Right lobe of liver (tissue), 4 donors: ENCODE measurements around the gene MECR.

Experiments
- CTCF ChIP-seq, 4 donors: fragments of 200-600 bp in 3 of 4; fragments of 450-650 bp in 1 of 4; IDR thresholded peaks; one replicate each; pipeline versions ENCODE4 v1.5.1 to v1.8.0; 2016 to 2022; ENCODE audit warnings: antibody characterized with exemption in 4 of 4, mild to moderate bottlenecking in 2 of 4
- POLR2A ChIP-seq: fragments of 450-650 bp; IDR thresholded peaks from one replicate; pipeline ENCODE4 v1.6.1; 2017; ENCODE audit warnings: antibody characterized with exemption, mild to moderate bottlenecking
- donor health status: DM: no; HTN: no; CAD: no.
- donor health status: DM: no; HTN: no; CAD: no.
- donor health status: DM: no; HTN: yes; CAD: no.

GRCh38 chr1:29148656-29149491 is 81.9 kb downstream of the MECR start:
- no peak for TF ChIP-seq CTCF (IDR thresholded peaks at IDR 0.05)
- TF ChIP-seq POLR2A = no peak
